HepG2 (cell line): ENCODE data around the gene PDCD10. TPM values are rescaled to one million over a fixed set of nuclear protein-coding genes. Genes with fewer than 3 reads are reported as not detected.

Experiments used
- ATAC-seq: fragments of 200-7000 bp; cut with Tn5 transposase; 3 replicates; pipeline ENCODE4 v1.9.1; 2020; ENCODE audit warnings: mild to moderate bottlenecking, moderate library complexity
- BruUV-seq: library from RNA; stranded (reverse); fragments of 400-500 nt; replicated peaks from 2 replicates; lab custom pipeline; 2021; lab: Mats Ljungman, UMichigan
- CTCF ChIA-PET: fragments of 300-600 bp; formaldehyde crosslinking; extraction: SDS; loops from one replicate; lab custom pipeline; 2021; ENCODE audit warnings: low total read pairs, inconsistent platforms, low intra/inter-chr PET ratio; lab: Yijun Ruan, JAX
- POLR2A ChIA-PET: fragments of 350-600 bp; sonication (Branson Sonifier 250); formaldehyde crosslinking; loops from one replicate; lab custom pipeline; 2020; ENCODE audit warnings: antibody characterized with exemption, inconsistent platforms; lab: Yijun Ruan, JAX
- DNase-seq: peaks from one replicate; pipeline ENCODE4 v3.0.0-alpha.2; 2015; ENCODE audit warnings: low spot score
- FAIRE-seq: peaks from 3 replicates; lab custom pipeline; 2011; peaks lifted over from hg19 to GRCh38; lab: Jason Lieb, UNC
- H2AFZ ChIP-seq: one replicate; pipeline ENCODE4 v1.6.1; 2011; ENCODE audit warnings: low read length, inconsistent platforms
- H3K27ac ChIP-seq: fragments of 300-600 bp; 3 replicates; pipeline ENCODE4 v1.8.0; 2011; ENCODE audit warnings: mixed run types, mild to moderate bottlenecking, mixed read lengths, low read length, inconsistent platforms; ENCODE audit not compliant: insufficient read depth; ENCODE audit errors: extremely low read length
- H3K27me3 ChIP-seq, 2 experiments: fragments of 200-600 bp in 1 of 2; 2 replicates in 1 of 2; 3 replicates in 1 of 2; pipeline versions ENCODE4 v1.6.0 to v1.8.0; 2011; ENCODE audit warnings: low read length in 2 of 2, mild to moderate bottlenecking in 2 of 2, moderate library complexity in 2 of 2, inconsistent platforms in 1 of 2; ENCODE audit not compliant: insufficient read depth in 2 of 2, control insufficient read depth in 1 of 2
- H3K36me3 ChIP-seq, 2 experiments: fragments of 200-600 bp in 1 of 2; replicated peaks in 1 of 2; 2 replicates in 1 of 2; 3 replicates in 1 of 2; pipeline versions ENCODE4 v1.5.1 to v1.8.0; 2011; ENCODE audit warnings: low read length in 2 of 2, inconsistent platforms in 1 of 2; ENCODE audit not compliant: insufficient read depth in 2 of 2, control insufficient read depth in 1 of 2
- H3K4me1 ChIP-seq: 2 replicates; pipeline ENCODE4 v1.5.1; 2012; ENCODE audit warnings: low read length, inconsistent platforms; ENCODE audit not compliant: insufficient read depth
- H3K4me2 ChIP-seq: 2 replicates; pipeline ENCODE4 v1.6.0; 2011; ENCODE audit warnings: low read depth, low read length, inconsistent platforms
- H3K4me3 ChIP-seq, 3 experiments: fragments of 200-600 bp in 1 of 3; sonication (generic), shearing (Covaris generic) in 1 of 3; replicated peaks in 1 of 3; 2 replicates each; pipeline ENCODE4 v1.5.1; 2011 to 2016; ENCODE audit warnings: low read length in 3 of 3, inconsistent platforms in 2 of 3, low read depth in 2 of 3, mild to moderate bottlenecking in 2 of 3, control low read depth in 1 of 3, mixed read lengths in 1 of 3; ENCODE audit not compliant: insufficient read depth in 1 of 3
- H3K79me2 ChIP-seq: one replicate; pipeline ENCODE4 v1.6.1; 2011; ENCODE audit warnings: low read length, inconsistent platforms; ENCODE audit not compliant: insufficient read depth
- H3K9ac ChIP-seq: 2 replicates; pipeline ENCODE4 v1.6.0; 2011; ENCODE audit warnings: mild to moderate bottlenecking, low read depth, low read length, inconsistent platforms; ENCODE audit not compliant: insufficient read depth
- H3K9me3 ChIP-seq: 2 replicates; pipeline ENCODE4 v1.5.1; 2012; ENCODE audit warnings: mild to moderate bottlenecking, low read length
- H4K20me1 ChIP-seq: 2 replicates; pipeline ENCODE4 v1.6.0; 2011; ENCODE audit warnings: inconsistent platforms, mild to moderate bottlenecking, low read length, moderate library complexity; ENCODE audit not compliant: insufficient read depth
- NFE2L2 ChIP-seq: fragments of 150-350 bp; IDR thresholded peaks from 2 replicates; pipeline ENCODE4 v1.6.1; 2014; ENCODE audit warnings: low read length
- WGBS: methylation state at CpG from one replicate; pipeline ENCODE4 v1.1.6; 2017; ENCODE audit warnings: low lambda C conversion rate; 5-methylcytosine and 5-hydroxymethylcytosine counted together
- in situ Hi-C: cut with HindIII; loops from 2 replicates; pipeline ENCODE4 v1.10.0; 2017; ENCODE audit warnings: low pct_unique_long_range_greater_than_20kb; ENCODE audit not compliant: extremely low pct_ligation_motif_present
- intact Hi-C: fragments of 100-400 bp; cut with micrococcal nuclease; formaldehyde crosslinking; loops from one replicate; pipeline ENCODE4 v1.10.0; 2022; ENCODE audit not compliant: unreplicated experiment
- polyA plus RNA-seq, 8 experiments: library from polyadenylated mRNA; depleted of rRNA in 3 of 8; stranded (reverse) in 7 of 8; unstranded in 1 of 8; fragments of >200 nt; fragmentation: Illumina TruSeq in 4 of 8; extraction: Trizol in 4 of 8; gene quantifications; 2 replicates each; pipeline versions ENCODE4 v1.2.1 to v1.2.3, GENCODE V29; 2011 to 2016; ENCODE audit warnings: low read depth in 4 of 8, missing spikeins in 1 of 8, mixed read lengths in 1 of 8; ENCODE audit not compliant: insufficient read depth in 1 of 8
- total RNA-seq, 5 experiments: library from RNA; depleted of rRNA; stranded (reverse); fragments of >200 nt; fragmentation: Illumina TruSeq; extraction: Trizol; gene quantifications; 2 replicates each; pipeline ENCODE4 v1.2.3, GENCODE V29; 2016; ENCODE audit warnings: low read depth in 1 of 5
- TF ChIP-seq, protein P1 (sequence below): IDR thresholded peaks from 2 replicates; pipeline ENCODE4 v1.6.1; 2016; ENCODE audit warnings: missing genetic modification reagents, missing compliant biosample characterization
- TF ChIP-seq, protein P2 (sequence below), 2 experiments: fragments of 450-650 bp in 1 of 2; sonication (generic) in 1 of 2; formaldehyde crosslinking in 1 of 2; IDR thresholded peaks; 2 replicates each; pipeline versions ENCODE4 v1.6.1 to v1.8.0; 2016 to 2022; ENCODE audit warnings: antibody characterized with exemption in 1 of 2, mild to moderate bottlenecking in 1 of 2, missing genetic modification reagents in 1 of 2

PDCD10 gene
- total and polyA plus RNA-seq, 2 of the 13 experiments (the other 11 are each of a cell fraction or from before 2014, with no cell fraction given), result 48.5 to 53.9 TPM

GRCh38 chr3:167743799-167744198, 9.1 kb upstream of the PDCD10 start:
- H3K79me2 ChIP-seq, result peaks cover 11% of the 10 kb centered on the region
- POLR2A ChIA-PET, result no interaction called here

More at GRCh38 chr3:167743799-167744198, 9.1 kb upstream of the PDCD10 start:
- FAIRE-seq, result no peak
- peaks cover 36% of the 10 kb centered on the region for H3K4me1 ChIP-seq
- no peaks in the 10 kb centered on the region for H4K20me1 ChIP-seq
- TF ChIP-seq, protein P1, sequence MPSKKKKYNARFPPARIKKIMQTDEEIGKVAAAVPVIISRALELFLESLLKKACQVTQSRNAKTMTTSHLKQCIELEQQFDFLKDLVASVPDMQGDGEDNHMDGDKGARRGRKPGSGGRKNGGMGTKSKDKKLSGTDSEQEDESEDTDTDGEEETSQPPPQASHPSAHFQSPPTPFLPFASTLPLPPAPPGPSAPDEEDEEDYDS (CRISPR knock-in tag), result no peak
- no peak for TF ChIP-seq NFE2L2
- TF ChIP-seq, protein P2, sequence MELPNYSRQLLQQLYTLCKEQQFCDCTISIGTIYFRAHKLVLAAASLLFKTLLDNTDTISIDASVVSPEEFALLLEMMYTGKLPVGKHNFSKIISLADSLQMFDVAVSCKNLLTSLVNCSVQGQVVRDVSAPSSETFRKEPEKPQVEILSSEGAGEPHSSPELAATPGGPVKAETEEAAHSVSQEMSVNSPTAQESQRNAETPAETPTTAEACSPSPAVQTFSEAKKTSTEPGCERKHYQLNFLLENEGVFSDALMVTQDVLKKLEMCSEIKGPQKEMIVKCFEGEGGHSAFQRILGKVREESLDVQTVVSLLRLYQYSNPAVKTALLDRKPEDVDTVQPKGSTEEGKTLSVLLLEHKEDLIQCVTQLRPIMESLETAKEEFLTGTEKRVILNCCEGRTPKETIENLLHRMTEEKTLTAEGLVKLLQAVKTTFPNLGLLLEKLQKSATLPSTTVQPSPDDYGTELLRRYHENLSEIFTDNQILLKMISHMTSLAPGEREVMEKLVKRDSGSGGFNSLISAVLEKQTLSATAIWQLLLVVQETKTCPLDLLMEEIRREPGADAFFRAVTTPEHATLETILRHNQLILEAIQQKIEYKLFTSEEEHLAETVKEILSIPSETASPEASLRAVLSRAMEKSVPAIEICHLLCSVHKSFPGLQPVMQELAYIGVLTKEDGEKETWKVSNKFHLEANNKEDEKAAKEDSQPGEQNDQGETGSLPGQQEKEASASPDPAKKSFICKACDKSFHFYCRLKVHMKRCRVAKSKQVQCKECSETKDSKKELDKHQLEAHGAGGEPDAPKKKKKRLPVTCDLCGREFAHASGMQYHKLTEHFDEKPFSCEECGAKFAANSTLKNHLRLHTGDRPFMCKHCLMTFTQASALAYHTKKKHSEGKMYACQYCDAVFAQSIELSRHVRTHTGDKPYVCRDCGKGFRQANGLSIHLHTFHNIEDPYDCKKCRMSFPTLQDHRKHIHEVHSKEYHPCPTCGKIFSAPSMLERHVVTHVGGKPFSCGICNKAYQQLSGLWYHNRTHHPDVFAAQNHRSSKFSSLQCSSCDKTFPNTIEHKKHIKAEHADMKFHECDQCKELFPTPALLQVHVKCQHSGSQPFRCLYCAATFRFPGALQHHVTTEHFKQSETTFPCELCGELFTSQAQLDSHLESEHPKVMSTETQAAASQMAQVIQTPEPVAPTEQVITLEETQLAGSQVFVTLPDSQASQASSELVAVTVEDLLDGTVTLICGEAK (IDR thresholded peaks at IDR 0.05), result peak; percentile 52; the same call in 1 of the 2 replicates
- TF ChIP-seq, protein P2 (CRISPR knock-in tag; IDR thresholded peaks at IDR 0.05), result peak; percentile 87; the same call in 1 of the 2 replicates
- no peaks in the 10 kb centered on the region; a peak in 1 of 5 replicates for H3K27me3 ChIP-seq
- H3K4me3 ChIP-seq, result no peak overlapping the region
- ATAC-seq, result no peak
- intact Hi-C loops (no loop called here), in situ Hi-C loops (no loop called here)
- WGBS, result 93% methylated on average over 2 of the region's 2 CpGs
- no peak overlapping the region for H3K9ac ChIP-seq
- DNase-seq, result no peak
- BruUV-seq, result no TSS peak
- no peak overlapping the region for H3K27ac ChIP-seq
- H3K4me2 ChIP-seq, result no peak overlapping the region
- no peaks in the 10 kb centered on the region for H3K36me3 ChIP-seq
- CTCF ChIA-PET, result no interaction called here
- H3K9me3 ChIP-seq, result no peaks in the 10 kb centered on the region
- no peak overlapping the region for H2AFZ ChIP-seq
